ENCODE measurements around the gene NCBP3. TPM values are rescaled to one million over a fixed set of nuclear protein-coding genes. Genes with fewer than 3 reads are reported as not detected.
A peak's percentile ranks its signal among the peaks of the same experiment; 100 is the strongest.

Gene NCBP3
- total and polyA plus RNA-seq, 7 donors = 9.3 to 23.5 (median 15.1) TPM

DNA sequence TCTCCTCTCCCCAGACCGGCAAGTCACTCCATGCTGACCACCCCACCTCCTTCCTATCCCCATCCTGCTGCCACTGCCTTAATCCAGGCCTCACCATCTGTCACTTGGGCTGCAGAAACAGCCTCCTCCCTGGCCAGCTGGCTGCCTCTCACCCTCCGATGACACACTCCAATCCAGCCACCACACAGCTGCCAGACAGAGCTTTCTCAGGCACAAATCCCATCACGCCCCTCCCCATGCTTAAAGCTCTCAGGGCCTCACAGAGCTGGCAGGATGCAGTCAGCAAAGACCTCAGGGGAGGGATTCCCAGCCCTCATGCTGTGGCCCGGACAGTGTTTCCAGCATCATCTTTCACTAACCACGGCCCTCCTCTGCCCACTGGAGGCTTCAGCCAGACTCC, 33.1 kb upstream of the NCBP3 start:
- Histone ChIP-seq H3K4me3 (no peak overlapping the region), H3K36me3 (ENCODE audit: insufficient read depth in 1 of 2, low read depth in 1 of 2) (peaks cover 0 to 4% of the 10 kb centered on the region in 2 donors), H3K27me3 (ENCODE audit: insufficient read depth in 3 of 3, low read length in 2 of 3) (no peaks in the 10 kb centered on the region), H3K27ac (peak overlapping the region; percentile 54), H3K4me1 (peaks cover 26% of the 10 kb centered on the region), H3K9me3 (no peaks in the 10 kb centered on the region)
- ATAC-seq (peak; percentile 67 to 77 (median 76)), DNase-seq (peak in 1 of 2 donors; percentile 53)
- intact Hi-C loops (cut with DNase I) = no loop called here
- no peak for TF ChIP-seq CTCF (IDR thresholded peaks at IDR 0.05)
- WGBS, 3 donors = 19 to 28% (median 27%) methylated on average over 5 of the region's 5 CpGs

DNA sequence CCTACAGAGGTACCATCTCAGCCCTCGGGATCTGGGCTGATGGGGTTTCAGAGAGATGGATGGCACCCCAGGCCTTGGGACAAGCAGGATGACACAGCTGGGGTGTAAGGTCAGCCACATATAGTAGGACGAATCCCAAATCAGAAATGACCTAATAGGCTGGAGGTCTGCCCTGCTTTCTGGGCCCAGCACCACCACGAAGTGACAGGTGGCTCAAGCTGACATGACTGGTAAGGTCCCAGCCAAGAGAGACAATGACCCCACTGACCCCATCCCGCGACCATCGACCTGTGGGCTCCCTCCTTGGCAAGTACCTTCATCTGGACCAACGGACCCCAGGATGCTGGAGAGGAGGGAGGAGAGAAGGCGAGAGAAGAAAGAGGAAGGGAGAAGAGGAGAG, 31.2 kb upstream of the NCBP3 start:
- Histone ChIP-seq H3K4me3 (no peak overlapping the region), H3K27me3 (ENCODE audit: insufficient read depth in 3 of 3, low read length in 2 of 3) (no peaks in the 10 kb centered on the region), H3K9me3 (no peaks in the 10 kb centered on the region), H3K36me3 (ENCODE audit: insufficient read depth in 1 of 2, low read depth in 1 of 2) (peaks cover 0 to 22% of the 10 kb centered on the region in 2 donors), H3K27ac (peak overlapping the region; percentile 58), H3K4me1 (peaks cover 26% of the 10 kb centered on the region)
- no peak for TF ChIP-seq CTCF (IDR thresholded peaks at IDR 0.05)
- no peak for DNase-seq
- ATAC-seq = peak; percentile 48 to 90 (median 84)
- intact Hi-C loops (cut with DNase I) = no loop called here
- WGBS, 3 donors = 11 to 39% (median 26%) methylated on average over 8 of the region's 8 CpGs

DNA sequence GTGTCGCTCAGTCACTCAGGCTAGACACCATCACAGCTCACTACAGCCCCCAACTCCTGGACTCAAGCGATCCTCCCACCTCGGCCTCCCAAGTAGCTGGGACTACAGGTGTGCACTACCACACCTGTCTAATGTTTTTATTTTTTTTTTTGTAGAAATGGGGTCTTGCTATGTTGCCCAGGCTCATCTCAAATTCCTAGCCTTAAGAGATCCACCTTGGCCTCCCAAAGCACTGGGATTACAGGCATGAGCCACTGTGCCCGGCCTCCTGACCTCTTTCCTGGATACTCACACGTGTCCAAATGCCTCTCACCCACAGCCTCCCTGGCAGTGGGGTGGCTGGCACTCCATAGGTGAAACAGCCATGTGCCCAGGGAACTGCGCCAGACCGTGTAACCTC, 29.3 kb upstream of the NCBP3 start:
- TF ChIP-seq CTCF (IDR thresholded peaks at IDR 0.05) = no peak
- H3K4me1 ChIP-seq = peaks cover 26% of the 10 kb centered on the region
- 91 to 95% (median 93%) methylated on average over 7 of the region's 7 CpGs for WGBS, 3 donors
- ATAC-seq = no peak
- H3K4me3 ChIP-seq = no peak overlapping the region
- H3K36me3 ChIP-seq (ENCODE audit: insufficient read depth in 1 of 2, low read depth in 1 of 2) = peaks cover 0 to 28% of the 10 kb centered on the region in 2 donors
- no peaks in the 10 kb centered on the region for H3K9me3 ChIP-seq
- intact Hi-C loops (cut with DNase I) = no loop called here
- H3K27me3 ChIP-seq (ENCODE audit: insufficient read depth in 3 of 3, low read length in 2 of 3) = no peaks in the 10 kb centered on the region
- no peak for DNase-seq
- no peak overlapping the region for H3K27ac ChIP-seq

DNA sequence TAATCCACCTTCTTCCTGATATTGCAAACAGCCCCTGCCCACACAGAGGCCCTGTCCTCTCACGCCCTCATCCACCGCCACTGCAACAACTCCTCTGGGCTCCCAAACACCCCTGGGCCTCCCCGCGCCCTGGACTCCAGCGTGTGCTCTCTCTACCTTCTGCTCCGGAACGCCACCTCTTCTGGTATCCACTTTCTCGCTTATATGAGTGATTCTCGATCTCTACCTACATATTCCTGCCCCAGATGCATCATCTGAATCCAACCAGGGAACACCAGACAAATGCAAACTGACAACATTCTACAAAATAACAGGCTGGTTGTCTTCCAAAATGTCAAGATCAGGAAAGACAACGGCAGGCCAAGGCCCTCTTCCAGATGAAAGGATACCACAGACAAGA, 27.8 kb upstream of the NCBP3 start:
- WGBS, 3 donors = 90 to 96% (median 94%) methylated on average over 10 of the region's 10 CpGs
- no peak for TF ChIP-seq CTCF (IDR thresholded peaks at IDR 0.05)
- DNase-seq (no peak), ATAC-seq (no peak)
- no peaks in the 10 kb centered on the region for H3K27me3 ChIP-seq (ENCODE audit: insufficient read depth in 3 of 3, low read length in 2 of 3)
- no peak overlapping the region for H3K27ac ChIP-seq
- intact Hi-C loops (cut with DNase I) = no loop called here
- H3K36me3 ChIP-seq (ENCODE audit: insufficient read depth in 1 of 2, low read depth in 1 of 2) = peaks cover 0 to 28% of the 10 kb centered on the region in 2 donors
- H3K4me1 ChIP-seq = peaks cover 16% of the 10 kb centered on the region
- H3K9me3 ChIP-seq = no peaks in the 10 kb centered on the region
- H3K4me3 ChIP-seq = no peak overlapping the region

DNA sequence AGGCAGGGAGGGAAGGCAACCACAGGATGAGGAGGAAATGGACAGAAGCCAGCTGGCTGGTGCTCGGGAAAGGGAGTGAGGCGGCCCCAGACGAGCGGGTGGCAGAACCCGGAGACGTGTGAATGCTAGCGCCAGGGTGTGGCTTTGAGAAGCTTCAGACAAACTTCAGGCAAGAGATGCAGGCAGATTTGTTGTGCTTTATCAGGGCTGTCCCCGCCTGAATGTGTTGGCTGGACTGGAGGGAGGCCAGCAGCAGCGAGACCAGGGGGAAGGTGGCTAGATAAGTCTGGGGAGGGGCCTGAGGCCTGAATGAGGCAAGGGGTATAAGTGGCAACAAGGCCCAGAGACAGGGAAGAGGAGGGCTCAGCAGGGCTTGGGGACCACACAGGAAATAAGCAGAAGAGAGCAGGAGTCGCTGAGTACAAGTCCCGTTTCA, 24.8 kb upstream of the NCBP3 start:
- Histone ChIP-seq H3K27me3 (ENCODE audit: insufficient read depth in 3 of 3, low read length in 2 of 3) (no peaks in the 10 kb centered on the region), H3K27ac (no peak overlapping the region), H3K4me1 (no peaks in the 10 kb centered on the region), H3K36me3 (ENCODE audit: insufficient read depth in 1 of 2, low read depth in 1 of 2) (peaks cover 0 to 28% of the 10 kb centered on the region in 2 donors), H3K9me3 (no peaks in the 10 kb centered on the region), H3K4me3 (no peak overlapping the region)
- ATAC-seq (no peak), DNase-seq (no peak)
- 67 to 69% (median 68%) methylated on average over 11 of the region's 11 CpGs for WGBS, 3 donors
- intact Hi-C loops (cut with DNase I) = no loop called here
- no peak for TF ChIP-seq CTCF (IDR thresholded peaks at IDR 0.05)

Data from psoas muscle (tissue), 8 donors.